GM12891 (cell line): ENCODE measurements around the gene IL3RA.
"Not testable (repeated sequence)": the region's sequence is repeated elsewhere in the genome, so short reads cannot be mapped to it uniquely, and the experiment has no call there.

Source experiments
- DNase-seq: peaks from one replicate; pipeline ENCODE4 v3.0.0; 2011; ENCODE audit warnings: low spot score; ENCODE audit not compliant: insufficient read length
- FAIRE-seq: peaks from 2 replicates; lab custom pipeline; 2011; peaks lifted over from hg19 to GRCh38; lab: Jason Lieb, UNC
- PAX5 ChIP-seq: IDR thresholded peaks from 2 replicates; pipeline ENCODE4 v1.6.1; 2011; ENCODE audit warnings: low read length, moderate library complexity, mild to moderate bottlenecking; ENCODE audit not compliant: insufficient read depth, severe bottlenecking
- POLR2A ChIP-seq: IDR thresholded peaks from 2 replicates; pipeline ENCODE4 v1.6.1; 2011; ENCODE audit warnings: low read depth, low read length, control low read depth
- POLR2AphosphoS5 ChIP-seq: IDR thresholded peaks from 2 replicates; pipeline ENCODE4 v1.6.1; 2011; ENCODE audit warnings: low read depth, low read length, control low read depth
- POU2F2 ChIP-seq: IDR thresholded peaks from 2 replicates; pipeline ENCODE4 v1.6.1; 2011; ENCODE audit warnings: low read depth, mild to moderate bottlenecking, control low read depth, low read length, moderate library complexity
- SPI1 ChIP-seq: IDR thresholded peaks from 2 replicates; pipeline ENCODE4 v1.6.1; 2011; ENCODE audit warnings: low read depth, low read length, control low read depth
- TAF1 ChIP-seq: IDR thresholded peaks from 2 replicates; pipeline ENCODE4 v1.6.1; 2011; ENCODE audit warnings: low read depth, low read length, control low read depth

Gene IL3RA

GRCh38 chrX:1400742-1401471 is 64.3 kb downstream of the IL3RA start:
- no peak for TF ChIP-seq POLR2AphosphoS5
- TF ChIP-seq PAX5, result no peak
- no peak for TF ChIP-seq SPI1
- no peak for TF ChIP-seq POLR2A
- TF ChIP-seq TAF1, result no peak
- no peak for DNase-seq
- no peak for FAIRE-seq

GRCh38 chrX:1401611-1402430 is 65.2 kb downstream of the IL3RA start:
- DNase-seq (no peak), FAIRE-seq (no peak)
- TF ChIP-seq POLR2A, result no peak
- peak; percentile 33; the same call in 1 of the 2 replicates for TF ChIP-seq POLR2AphosphoS5
- TF ChIP-seq PAX5, result no peak

DNA sequence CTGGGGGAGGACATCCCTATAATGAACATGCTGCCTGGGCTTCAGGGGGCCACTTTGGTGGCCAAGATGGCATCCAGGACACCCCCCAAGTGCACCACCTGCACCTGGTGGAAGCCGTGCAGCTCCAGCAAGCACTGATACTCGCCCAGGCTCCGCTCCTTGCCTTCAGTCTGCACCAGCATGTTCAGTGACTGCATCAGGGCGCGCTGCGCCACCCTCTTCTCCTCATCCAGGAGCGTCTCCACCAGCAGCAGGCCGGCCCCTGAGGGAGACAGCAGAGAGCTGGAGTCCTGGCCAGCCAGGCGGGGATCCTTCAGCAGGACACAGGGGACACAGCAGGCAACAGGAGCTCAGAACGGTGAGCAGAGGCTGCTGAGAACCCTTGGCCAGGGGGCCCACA is 66.6 kb downstream of the IL3RA start:
- FAIRE-seq (no peak), DNase-seq (no peak)
- TF ChIP-seq POU2F2 (no peak), POLR2AphosphoS5 (no peak), SPI1 (no peak), POLR2A (no peak), TAF1 (no peak), PAX5 (no peak)

DNA sequence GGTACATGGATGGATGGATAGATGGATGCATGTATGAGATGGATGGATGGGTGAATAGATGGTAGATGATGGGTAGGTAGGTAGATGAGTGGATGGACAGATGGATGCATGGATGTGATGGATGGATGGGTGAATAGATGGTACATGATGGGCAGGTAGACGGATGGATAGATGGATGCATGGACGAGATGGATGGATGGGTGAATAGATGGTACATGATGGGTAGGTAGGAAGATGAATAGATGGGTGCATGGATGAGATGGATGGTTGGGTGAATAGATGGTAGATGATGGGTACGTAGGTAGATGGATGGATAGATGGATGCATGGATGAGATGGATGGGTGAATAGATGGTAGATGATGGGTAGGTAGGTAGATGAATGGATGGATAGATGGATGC is 67.3 kb downstream of the IL3RA start:
- not testable (repeated sequence) for DNase-seq, FAIRE-seq

DNA sequence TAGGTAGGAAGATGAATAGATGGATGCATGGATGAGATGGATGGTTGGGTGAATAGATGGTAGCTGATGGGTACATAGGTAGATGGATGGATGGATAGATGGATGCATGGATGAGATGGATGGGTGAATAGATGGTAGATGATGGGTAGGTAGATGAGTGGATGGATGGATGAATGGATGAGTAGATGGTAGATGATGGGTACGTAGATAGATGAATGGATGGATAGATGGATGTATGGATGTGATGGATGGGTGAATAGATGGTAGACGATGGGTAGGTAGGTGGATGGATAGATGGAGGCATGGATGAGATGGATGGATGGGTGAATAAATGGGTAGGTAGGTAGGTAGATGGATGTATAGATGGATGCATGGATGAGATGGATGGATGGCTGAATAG is 69.2 kb downstream of the IL3RA start:
- not testable (repeated sequence) for DNase-seq, FAIRE-seq

DNA sequence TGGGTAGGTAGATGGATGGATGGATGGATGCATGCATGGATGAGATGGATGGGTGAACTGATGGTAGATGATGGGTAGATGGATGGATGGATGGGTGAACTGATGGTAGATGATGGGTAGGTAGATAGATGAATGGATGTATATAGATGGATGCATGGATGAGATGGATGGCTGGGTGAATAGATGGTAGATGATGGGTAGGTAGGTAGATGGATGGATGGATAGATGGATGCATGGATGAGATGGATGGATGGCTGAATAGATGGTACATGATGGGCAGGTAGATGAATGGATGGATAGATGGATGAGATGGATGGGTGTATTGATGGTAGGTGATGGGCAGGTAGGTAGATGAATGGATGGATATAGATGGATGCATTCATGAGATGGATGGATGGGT is 70.5 kb downstream of the IL3RA start:
- DNase-seq (no peak), FAIRE-seq (peak; percentile 40)
- no peak for TF ChIP-seq PAX5
- no peak for TF ChIP-seq POLR2AphosphoS5
- TF ChIP-seq SPI1, result no peak

GRCh38 chrX:1411326-1411725 is 74.7 kb downstream of the IL3RA start:
- TF ChIP-seq TAF1 (no peak), POLR2A (no peak), SPI1 (no peak), PAX5 (no peak), POLR2AphosphoS5 (no peak), POU2F2 (no peak)
- DNase-seq (no peak), FAIRE-seq (no peak)

DNA sequence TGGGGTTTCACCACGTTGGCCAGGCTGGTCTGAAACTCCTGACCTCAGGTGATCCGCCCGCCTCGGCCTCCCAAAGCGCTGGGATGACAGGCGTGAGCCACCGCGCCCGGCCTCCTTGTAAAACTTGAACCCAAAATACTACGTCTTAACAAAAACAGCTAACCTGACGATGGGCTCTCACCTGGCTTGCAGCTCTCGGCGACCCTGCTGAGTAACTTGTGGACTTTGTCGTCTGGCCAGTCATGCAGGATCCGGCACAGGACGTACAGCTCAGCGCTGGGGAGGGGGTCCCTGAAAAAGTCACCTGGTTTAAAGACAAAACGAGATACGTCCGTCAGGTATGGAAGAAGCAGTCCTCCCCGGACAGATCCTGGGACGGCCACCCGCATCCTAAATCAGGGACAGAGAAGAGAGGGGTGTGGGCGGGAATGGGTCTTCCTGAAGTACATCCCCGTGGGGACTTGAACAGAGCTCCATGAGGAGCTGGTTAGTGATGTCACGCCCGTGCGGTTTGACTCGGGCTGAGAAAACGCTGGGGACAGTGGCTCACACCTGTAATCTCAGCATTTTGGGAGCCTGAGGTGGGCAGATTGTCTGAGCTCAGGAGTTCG is 76.1 kb downstream of the IL3RA start:
- no peak for TF ChIP-seq POLR2A
- TF ChIP-seq POU2F2, result no peak
- no peak for TF ChIP-seq SPI1
- no peak for TF ChIP-seq TAF1
- TF ChIP-seq POLR2AphosphoS5, result no peak
- TF ChIP-seq PAX5, result no peak
- FAIRE-seq (no peak), DNase-seq (no peak)

DNA sequence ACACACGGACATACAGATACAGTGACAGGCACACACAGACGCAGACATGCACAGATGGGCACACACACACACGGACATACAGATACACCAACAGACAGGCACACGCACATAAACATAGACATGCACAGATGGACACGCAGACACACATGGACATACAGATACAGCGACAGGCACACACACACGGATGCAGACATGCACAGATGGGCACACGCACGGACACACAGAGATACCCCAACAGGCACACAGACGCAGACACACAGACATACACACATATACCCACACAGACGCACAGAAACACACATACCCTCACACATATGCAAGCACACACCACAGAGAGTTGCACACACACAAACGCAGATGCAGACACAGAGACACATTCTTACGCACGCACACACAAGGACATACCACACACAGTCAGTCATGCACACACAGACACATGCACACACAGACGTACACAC is 79.8 kb downstream of the IL3RA start:
- no peak for FAIRE-seq

GRCh38 chrX:1416965-1417760 is 80.6 kb downstream of the IL3RA start:
- TF ChIP-seq POLR2A (peak; percentile 37), SPI1 (no peak)
- DNase-seq (no peak), FAIRE-seq (peak; percentile 64)

More for the DNA sequence above, 79.8 kb downstream of the IL3RA start:
- TF ChIP-seq SPI1 (no peak), PAX5 (no peak), POLR2A (peak; percentile 47; the same call in 1 of the 2 replicates)
- DNase-seq, result no peak
